ENCODE measurements around the gene CDK14.

Gene CDK14

GRCh38 chr7:90607196-90607595 is 11.1 kb downstream of the CDK14 start:
- H3K27ac ChIP-seq (ENCODE audit: low read depth, low read length): no peak overlapping the region
- no peak overlapping the region for H3K9ac ChIP-seq (ENCODE audit: low read length in 5 of 5)
- no peaks in the 10 kb centered on the region for H3K27me3 ChIP-seq (ENCODE audit: control insufficient read depth in 5 of 5, insufficient read depth in 4 of 5, low read length in 5 of 5)
- H3K9me3 ChIP-seq (ENCODE audit: control insufficient read depth in 5 of 5, low read length in 5 of 5): no peaks in the 10 kb centered on the region
- no peaks in the 10 kb centered on the region for H3K4me1 ChIP-seq (ENCODE audit: control insufficient read depth in 5 of 5, insufficient read depth in 5 of 5, low read length in 5 of 5)
- H3K4me3 ChIP-seq (ENCODE audit: low read depth in 1 of 5, low read length in 5 of 5): no peak overlapping the region
- H3K36me3 ChIP-seq (ENCODE audit: control insufficient read depth in 5 of 5, insufficient read depth in 5 of 5, low read length in 5 of 5): no peaks in the 10 kb centered on the region

GRCh38 chr7:90610105-90610504 is 14.0 kb downstream of the CDK14 start:
- no peak overlapping the region for H3K4me3 ChIP-seq (ENCODE audit: low read depth in 1 of 5, low read length in 5 of 5)
- no peaks in the 10 kb centered on the region for H3K27me3 ChIP-seq (ENCODE audit: control insufficient read depth in 5 of 5, insufficient read depth in 4 of 5, low read length in 5 of 5)
- H3K27ac ChIP-seq (ENCODE audit: low read depth, low read length): no peak overlapping the region

GRCh38 chr7:90611115-90611514 is 15.0 kb downstream of the CDK14 start:
- Histone ChIP-seq H3K4me3 (ENCODE audit: low read depth in 1 of 5, low read length in 5 of 5) (no peak overlapping the region), H3K27me3 (ENCODE audit: control insufficient read depth in 5 of 5, insufficient read depth in 4 of 5, low read length in 5 of 5) (no peaks in the 10 kb centered on the region), H3K4me1 (ENCODE audit: control insufficient read depth in 5 of 5, insufficient read depth in 5 of 5, low read length in 5 of 5) (peaks cover 0 to 2% (median 0%) of the 10 kb centered on the region in 5 donors), H3K36me3 (ENCODE audit: control insufficient read depth in 5 of 5, insufficient read depth in 5 of 5, low read length in 5 of 5) (no peaks in the 10 kb centered on the region), H3K27ac (ENCODE audit: low read depth, low read length) (no peak overlapping the region), H3K9ac (ENCODE audit: low read length in 5 of 5) (no peak overlapping the region), H3K9me3 (ENCODE audit: control insufficient read depth in 5 of 5, low read length in 5 of 5) (no peaks in the 10 kb centered on the region)

More at GRCh38 chr7:90610105-90610504, 14.0 kb downstream of the CDK14 start:
- H3K36me3 ChIP-seq (ENCODE audit: control insufficient read depth in 5 of 5, insufficient read depth in 5 of 5, low read length in 5 of 5): no peaks in the 10 kb centered on the region
- H3K4me1 ChIP-seq (ENCODE audit: control insufficient read depth in 5 of 5, insufficient read depth in 5 of 5, low read length in 5 of 5): peaks cover 0 to 2% (median 0%) of the 10 kb centered on the region in 5 donors
- no peak overlapping the region for H3K9ac ChIP-seq (ENCODE audit: low read length in 5 of 5)
- no peaks in the 10 kb centered on the region for H3K9me3 ChIP-seq (ENCODE audit: control insufficient read depth in 5 of 5, low read length in 5 of 5)

GRCh38 chr7:90613088-90613498 is 17.0 kb downstream of the CDK14 start:
- Histone ChIP-seq H3K9ac (ENCODE audit: low read length in 5 of 5) (no peak overlapping the region), H3K9me3 (ENCODE audit: control insufficient read depth in 5 of 5, low read length in 5 of 5) (no peaks in the 10 kb centered on the region), H3K4me1 (ENCODE audit: control insufficient read depth in 5 of 5, insufficient read depth in 5 of 5, low read length in 5 of 5) (peaks cover 0 to 2% (median 0%) of the 10 kb centered on the region in 5 donors), H3K27ac (ENCODE audit: low read depth, low read length) (no peak overlapping the region), H3K4me3 (ENCODE audit: low read depth in 1 of 5, low read length in 5 of 5) (no peak overlapping the region), H3K36me3 (ENCODE audit: control insufficient read depth in 5 of 5, insufficient read depth in 5 of 5, low read length in 5 of 5) (no peaks in the 10 kb centered on the region), H3K27me3 (ENCODE audit: control insufficient read depth in 5 of 5, insufficient read depth in 4 of 5, low read length in 5 of 5) (no peaks in the 10 kb centered on the region)

GRCh38 chr7:90617442-90617841 is 21.3 kb downstream of the CDK14 start:
- H3K9ac ChIP-seq (ENCODE audit: low read length in 5 of 5): no peak overlapping the region
- no peaks in the 10 kb centered on the region for H3K27me3 ChIP-seq (ENCODE audit: control insufficient read depth in 5 of 5, insufficient read depth in 4 of 5, low read length in 5 of 5)
- no peaks in the 10 kb centered on the region for H3K36me3 ChIP-seq (ENCODE audit: control insufficient read depth in 5 of 5, insufficient read depth in 5 of 5, low read length in 5 of 5)
- H3K9me3 ChIP-seq (ENCODE audit: control insufficient read depth in 5 of 5, low read length in 5 of 5): no peaks in the 10 kb centered on the region
- H3K4me3 ChIP-seq (ENCODE audit: low read depth in 1 of 5, low read length in 5 of 5): no peak overlapping the region
- H3K27ac ChIP-seq (ENCODE audit: low read depth, low read length): no peak overlapping the region
- peaks cover 0 to 6% (median 3%) of the 10 kb centered on the region in 5 donors for H3K4me1 ChIP-seq (ENCODE audit: control insufficient read depth in 5 of 5, insufficient read depth in 5 of 5, low read length in 5 of 5)

GRCh38 chr7:90618876-90619275 is 22.8 kb downstream of the CDK14 start:
- H3K4me3 ChIP-seq (ENCODE audit: low read depth in 1 of 5, low read length in 5 of 5): no peak overlapping the region
- H3K9ac ChIP-seq (ENCODE audit: low read length in 5 of 5): no peak overlapping the region
- H3K9me3 ChIP-seq (ENCODE audit: control insufficient read depth in 5 of 5, low read length in 5 of 5): no peaks in the 10 kb centered on the region
- H3K27ac ChIP-seq (ENCODE audit: low read depth, low read length): no peak overlapping the region
- no peaks in the 10 kb centered on the region for H3K36me3 ChIP-seq (ENCODE audit: control insufficient read depth in 5 of 5, insufficient read depth in 5 of 5, low read length in 5 of 5)
- peaks cover 0 to 9% (median 5%) of the 10 kb centered on the region in 5 donors for H3K4me1 ChIP-seq (ENCODE audit: control insufficient read depth in 5 of 5, insufficient read depth in 5 of 5, low read length in 5 of 5)
- H3K27me3 ChIP-seq (ENCODE audit: control insufficient read depth in 5 of 5, insufficient read depth in 4 of 5, low read length in 5 of 5): no peaks in the 10 kb centered on the region

GRCh38 chr7:90621125-90621746 is 25.1 kb downstream of the CDK14 start:
- H3K4me3 ChIP-seq (ENCODE audit: low read depth in 1 of 5, low read length in 5 of 5): no peak overlapping the region
- peaks cover 0 to 32% (median 26%) of the 10 kb centered on the region in 5 donors for H3K4me1 ChIP-seq (ENCODE audit: control insufficient read depth in 5 of 5, insufficient read depth in 5 of 5, low read length in 5 of 5)
- H3K36me3 ChIP-seq (ENCODE audit: control insufficient read depth in 5 of 5, insufficient read depth in 5 of 5, low read length in 5 of 5): no peaks in the 10 kb centered on the region
- H3K9me3 ChIP-seq (ENCODE audit: control insufficient read depth in 5 of 5, low read length in 5 of 5): no peaks in the 10 kb centered on the region
- no peak overlapping the region for H3K9ac ChIP-seq (ENCODE audit: low read length in 5 of 5)
- H3K27ac ChIP-seq (ENCODE audit: low read depth, low read length): no peak overlapping the region
- H3K27me3 ChIP-seq (ENCODE audit: control insufficient read depth in 5 of 5, insufficient read depth in 4 of 5, low read length in 5 of 5): no peaks in the 10 kb centered on the region

- Histone ChIP-seq H3K9ac (ENCODE audit: low read length in 5 of 5) (no peak overlapping the region), H3K27ac (ENCODE audit: low read depth, low read length) (no peak overlapping the region), H3K27me3 (ENCODE audit: control insufficient read depth in 5 of 5, insufficient read depth in 4 of 5, low read length in 5 of 5) (no peaks in the 10 kb centered on the region), H3K9me3 (ENCODE audit: control insufficient read depth in 5 of 5, low read length in 5 of 5) (no peaks in the 10 kb centered on the region), H3K4me3 (ENCODE audit: low read depth in 1 of 5, low read length in 5 of 5) (no peak overlapping the region), H3K4me1 (ENCODE audit: control insufficient read depth in 5 of 5, insufficient read depth in 5 of 5, low read length in 5 of 5) (peaks cover 0 to 32% (median 26%) of the 10 kb centered on the region in 5 donors), H3K36me3 (ENCODE audit: control insufficient read depth in 5 of 5, insufficient read depth in 5 of 5, low read length in 5 of 5) (no peaks in the 10 kb centered on the region)
These were observed 25.6 kb downstream of the CDK14 start for GRCh38 chr7:90621747-90622140.

GRCh38 chr7:90622670-90623069 is 26.5 kb downstream of the CDK14 start:
- Histone ChIP-seq H3K4me1 (ENCODE audit: control insufficient read depth in 5 of 5, insufficient read depth in 5 of 5, low read length in 5 of 5) (peaks cover 0 to 32% (median 26%) of the 10 kb centered on the region in 5 donors), H3K9me3 (ENCODE audit: control insufficient read depth in 5 of 5, low read length in 5 of 5) (no peaks in the 10 kb centered on the region), H3K9ac (ENCODE audit: low read length in 5 of 5) (no peak overlapping the region), H3K4me3 (ENCODE audit: low read depth in 1 of 5, low read length in 5 of 5) (no peak overlapping the region), H3K27me3 (ENCODE audit: control insufficient read depth in 5 of 5, insufficient read depth in 4 of 5, low read length in 5 of 5) (no peaks in the 10 kb centered on the region), H3K36me3 (ENCODE audit: control insufficient read depth in 5 of 5, insufficient read depth in 5 of 5, low read length in 5 of 5) (no peaks in the 10 kb centered on the region), H3K27ac (ENCODE audit: low read depth, low read length) (no peak overlapping the region)

- Histone ChIP-seq H3K27me3 (ENCODE audit: control insufficient read depth in 5 of 5, insufficient read depth in 4 of 5, low read length in 5 of 5) (no peaks in the 10 kb centered on the region), H3K4me1 (ENCODE audit: control insufficient read depth in 5 of 5, insufficient read depth in 5 of 5, low read length in 5 of 5) (peaks cover 0 to 32% (median 29%) of the 10 kb centered on the region in 5 donors), H3K36me3 (ENCODE audit: control insufficient read depth in 5 of 5, insufficient read depth in 5 of 5, low read length in 5 of 5) (no peaks in the 10 kb centered on the region), H3K27ac (ENCODE audit: low read depth, low read length) (peak overlapping the region; percentile 78), H3K4me3 (ENCODE audit: low read depth in 1 of 5, low read length in 5 of 5) (peak overlapping the region in 1 of 5 donors; percentile 32), H3K9ac (ENCODE audit: low read length in 5 of 5) (peak overlapping the region; percentile 0 to 53 (median 20)), H3K9me3 (ENCODE audit: control insufficient read depth in 5 of 5, low read length in 5 of 5) (no peaks in the 10 kb centered on the region)
These were observed 28.2 kb downstream of the CDK14 start for GRCh38 chr7:90624225-90624911.
